Measurements from ENCODE around the gene HMCN1. TPM values are rescaled to one million over a fixed set of nuclear protein-coding genes. Genes with fewer than 3 reads are reported as not detected.

HMCN1 gene
- polyA plus RNA-seq, 4 donors, result 46.4 to 78.0 (median 51.2) TPM

- DNase-seq (ENCODE audit: low read depth in 4 of 4, low spot score in 3 of 4), result no peak
Observed at GRCh38 chr1:186063091-186063657, 329.0 kb downstream of the HMCN1 start.

GRCh38 chr1:186066411-186066810 is 332.2 kb downstream of the HMCN1 start:
- no peak for DNase-seq (ENCODE audit: low read depth in 4 of 4, low spot score in 3 of 4)

- no peak for DNase-seq (ENCODE audit: low read depth in 4 of 4, low spot score in 3 of 4)
Observed at GRCh38 chr1:186073697-186074096, 339.5 kb downstream of the HMCN1 start.

GRCh38 chr1:186076006-186076405 is 341.8 kb downstream of the HMCN1 start:
- DNase-seq (ENCODE audit: low read depth in 4 of 4, low spot score in 3 of 4), result no peak

- DNase-seq (ENCODE audit: low read depth in 4 of 4, low spot score in 3 of 4), result no peak
Observed at GRCh38 chr1:186078245-186078644, 344.1 kb downstream of the HMCN1 start.

- no peak for DNase-seq (ENCODE audit: low read depth in 4 of 4, low spot score in 3 of 4)
Observed at GRCh38 chr1:186079084-186079684, 345.0 kb downstream of the HMCN1 start.

GRCh38 chr1:186082235-186082937 is 348.2 kb downstream of the HMCN1 start:
- peak; percentile 51 to 74 (median 66) for DNase-seq (ENCODE audit: low read depth in 4 of 4, low spot score in 3 of 4)

- DNase-seq (ENCODE audit: low read depth in 4 of 4, low spot score in 3 of 4), result no peak
Observed at GRCh38 chr1:186086583-186086982, 352.4 kb downstream of the HMCN1 start.

GRCh38 chr1:186089940-186090339 is 355.7 kb downstream of the HMCN1 start:
- DNase-seq (ENCODE audit: low read depth in 4 of 4, low spot score in 3 of 4), result no peak

GRCh38 chr1:186091222-186091720 is 357.1 kb downstream of the HMCN1 start:
- no peak for DNase-seq (ENCODE audit: low read depth in 4 of 4, low spot score in 3 of 4)

- no peak for DNase-seq (ENCODE audit: low read depth in 4 of 4, low spot score in 3 of 4)
Observed at GRCh38 chr1:186093437-186093836, 359.2 kb downstream of the HMCN1 start.

- no peak for DNase-seq (ENCODE audit: low read depth in 4 of 4, low spot score in 3 of 4)
Observed at GRCh38 chr1:186094172-186094571, 360.0 kb downstream of the HMCN1 start.

GRCh38 chr1:186099336-186100104 is 365.3 kb downstream of the HMCN1 start:
- DNase-seq (ENCODE audit: low read depth in 4 of 4, low spot score in 3 of 4), result no peak

GRCh38 chr1:186102107-186102506 is 367.9 kb downstream of the HMCN1 start:
- DNase-seq (ENCODE audit: low read depth in 4 of 4, low spot score in 3 of 4), result no peak

GRCh38 chr1:186102547-186103148 is 368.5 kb downstream of the HMCN1 start:
- DNase-seq (ENCODE audit: low read depth in 4 of 4, low spot score in 3 of 4), result peak in 1 of 4 donors; percentile 15

GRCh38 chr1:186104459-186104858 is 370.3 kb downstream of the HMCN1 start:
- DNase-seq (ENCODE audit: low read depth in 4 of 4, low spot score in 3 of 4), result no peak

GRCh38 chr1:186112280-186112679 is 378.1 kb downstream of the HMCN1 start:
- no peak for DNase-seq (ENCODE audit: low read depth in 4 of 4, low spot score in 3 of 4)

- no peak for DNase-seq (ENCODE audit: low read depth in 4 of 4, low spot score in 3 of 4)
Observed at GRCh38 chr1:186113461-186113860, 379.3 kb downstream of the HMCN1 start.

GRCh38 chr1:186118724-186119123 is 384.5 kb downstream of the HMCN1 start:
- DNase-seq (ENCODE audit: low read depth in 4 of 4, low spot score in 3 of 4), result no peak

GRCh38 chr1:186122837-186123236 is 388.6 kb downstream of the HMCN1 start:
- DNase-seq (ENCODE audit: low read depth in 4 of 4, low spot score in 3 of 4), result no peak

GRCh38 chr1:186125035-186125434 is 390.8 kb downstream of the HMCN1 start:
- no peak for DNase-seq (ENCODE audit: low read depth in 4 of 4, low spot score in 3 of 4)
